ENCODE results near the gene ABTB2. TPM values are rescaled to one million over a fixed set of nuclear protein-coding genes. Genes with fewer than 3 reads are reported as not detected.
A peak's percentile ranks its signal among the peaks of the same experiment; 100 is the strongest.

The ABTB2 gene
- total and polyA plus RNA-seq, 2 donors (not counting 1 experiment from before 2014, with no cell fraction given), result 1.0 to 5.8 TPM

DNA sequence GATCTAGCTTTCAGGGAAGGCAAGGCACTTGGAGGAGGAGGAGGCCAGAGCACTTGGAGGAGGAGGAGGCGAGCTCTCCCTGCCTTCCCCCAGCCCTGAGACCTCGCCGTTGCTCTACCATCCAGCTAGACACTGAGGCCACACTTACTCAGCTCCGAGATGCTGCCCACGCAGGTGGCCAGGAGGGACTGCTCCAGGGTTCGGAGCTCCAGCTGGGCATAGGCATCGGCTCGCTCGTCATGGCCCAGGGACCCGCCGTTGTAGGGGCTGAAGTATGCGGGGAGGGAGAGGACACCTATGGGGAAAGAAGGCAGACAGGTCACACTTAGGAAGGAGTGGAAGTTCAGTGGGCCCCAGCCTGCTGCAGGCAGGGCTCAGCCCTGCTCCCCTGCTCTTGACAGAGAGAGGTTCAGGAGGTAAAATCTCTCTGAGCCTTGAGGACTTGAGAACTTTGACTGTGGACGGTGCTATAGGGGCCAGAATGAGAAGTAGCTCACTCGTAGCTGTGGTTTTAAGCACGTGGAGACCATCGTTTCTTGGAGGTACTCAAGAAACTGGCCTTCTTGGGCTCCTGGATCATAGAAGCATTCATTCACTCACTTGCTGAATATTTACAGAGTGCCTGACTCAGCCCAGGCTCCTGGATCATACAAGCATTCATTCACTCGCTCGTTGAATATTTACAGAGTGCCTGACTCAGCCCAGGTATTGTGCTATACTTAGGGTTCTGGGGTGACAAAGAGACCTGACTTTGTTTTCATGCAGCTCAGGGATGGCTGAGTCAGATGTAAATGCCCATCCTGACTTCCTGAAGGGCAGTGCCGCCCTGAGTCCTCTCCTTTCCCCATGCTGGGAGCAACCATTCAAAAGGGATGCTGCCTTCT, 153.2 kb downstream of the ABTB2 start:
- Histone ChIP-seq H3K79me2 (ENCODE audit: control insufficient read depth, insufficient read depth, low read length) (no peaks in the 10 kb centered on the region), H3K4me3 (replicated peaks in 1 of 4; ENCODE audit: control extremely low read depth in 1 of 4, insufficient read depth in 1 of 4, low read depth in 3 of 4, low read length in 4 of 4) (no peak overlapping the region), H3K27me3 (ENCODE audit: control insufficient read depth, insufficient read depth, low read length) (no peaks in the 10 kb centered on the region), H3K9ac (ENCODE audit: insufficient read depth, low read length) (no peak overlapping the region), H3K4me1 (ENCODE audit: control insufficient read depth, extremely low read depth, insufficient read depth, low read length) (peaks cover 2% of the 10 kb centered on the region), H4K20me1 (ENCODE audit: control insufficient read depth, extremely low read depth, insufficient read depth, low read length) (no peaks in the 10 kb centered on the region), H3K36me3 (ENCODE audit: control insufficient read depth, insufficient read depth, low read length) (no peaks in the 10 kb centered on the region), H3K27ac (ENCODE audit: insufficient read depth, low read length) (no peak overlapping the region), H3K4me2 (ENCODE audit: extremely low read depth, insufficient read depth, low read length) (no peak overlapping the region), H3K9me3 (ENCODE audit: control insufficient read depth, insufficient read depth, low read depth, low read length) (no peaks in the 10 kb centered on the region), H2AFZ (ENCODE audit: low read length) (no peak overlapping the region)
- DNase-seq (ENCODE audit: low read depth in 2 of 2), result peak in 1 of 2 donors; percentile 80
- no peak for TF ChIP-seq EZH2 (IDR thresholded peaks at IDR 0.05; ENCODE audit: low read length, missing control alignments)
- TF ChIP-seq, protein P1, sequence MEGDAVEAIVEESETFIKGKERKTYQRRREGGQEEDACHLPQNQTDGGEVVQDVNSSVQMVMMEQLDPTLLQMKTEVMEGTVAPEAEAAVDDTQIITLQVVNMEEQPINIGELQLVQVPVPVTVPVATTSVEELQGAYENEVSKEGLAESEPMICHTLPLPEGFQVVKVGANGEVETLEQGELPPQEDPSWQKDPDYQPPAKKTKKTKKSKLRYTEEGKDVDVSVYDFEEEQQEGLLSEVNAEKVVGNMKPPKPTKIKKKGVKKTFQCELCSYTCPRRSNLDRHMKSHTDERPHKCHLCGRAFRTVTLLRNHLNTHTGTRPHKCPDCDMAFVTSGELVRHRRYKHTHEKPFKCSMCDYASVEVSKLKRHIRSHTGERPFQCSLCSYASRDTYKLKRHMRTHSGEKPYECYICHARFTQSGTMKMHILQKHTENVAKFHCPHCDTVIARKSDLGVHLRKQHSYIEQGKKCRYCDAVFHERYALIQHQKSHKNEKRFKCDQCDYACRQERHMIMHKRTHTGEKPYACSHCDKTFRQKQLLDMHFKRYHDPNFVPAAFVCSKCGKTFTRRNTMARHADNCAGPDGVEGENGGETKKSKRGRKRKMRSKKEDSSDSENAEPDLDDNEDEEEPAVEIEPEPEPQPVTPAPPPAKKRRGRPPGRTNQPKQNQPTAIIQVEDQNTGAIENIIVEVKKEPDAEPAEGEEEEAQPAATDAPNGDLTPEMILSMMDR (conservative IDR thresholded peaks at IDR 0.05 in 1 of 2, IDR thresholded peaks at IDR 0.05 in 1 of 2; ENCODE audit: low read depth in 1 of 2, low read length in 2 of 2), result no peak

- no peak for DNase-seq (ENCODE audit: low read depth in 2 of 2)
- Histone ChIP-seq H2AFZ (ENCODE audit: low read length) (no peak overlapping the region), H3K27me3 (ENCODE audit: control insufficient read depth, insufficient read depth, low read length) (no peaks in the 10 kb centered on the region), H3K36me3 (ENCODE audit: control insufficient read depth, insufficient read depth, low read length) (no peaks in the 10 kb centered on the region), H3K9me3 (ENCODE audit: control insufficient read depth, insufficient read depth, low read depth, low read length) (no peaks in the 10 kb centered on the region), H3K27ac (ENCODE audit: insufficient read depth, low read length) (no peak overlapping the region), H4K20me1 (ENCODE audit: control insufficient read depth, extremely low read depth, insufficient read depth, low read length) (no peaks in the 10 kb centered on the region), H3K9ac (ENCODE audit: insufficient read depth, low read length) (no peak overlapping the region), H3K79me2 (ENCODE audit: control insufficient read depth, insufficient read depth, low read length) (no peaks in the 10 kb centered on the region), H3K4me2 (ENCODE audit: extremely low read depth, insufficient read depth, low read length) (no peak overlapping the region), H3K4me3 (replicated peaks in 1 of 4; ENCODE audit: control extremely low read depth in 1 of 4, insufficient read depth in 1 of 4, low read depth in 3 of 4, low read length in 4 of 4) (no peak overlapping the region), H3K4me1 (ENCODE audit: control insufficient read depth, extremely low read depth, insufficient read depth, low read length) (peaks cover 2% of the 10 kb centered on the region)
- TF ChIP-seq EZH2 (IDR thresholded peaks at IDR 0.05; ENCODE audit: low read length, missing control alignments), result no peak
- TF ChIP-seq, protein P1 (conservative IDR thresholded peaks at IDR 0.05 in 1 of 2, IDR thresholded peaks at IDR 0.05 in 1 of 2; ENCODE audit: low read depth in 1 of 2, low read length in 2 of 2), result no peak
Observed at GRCh38 chr11:34203377-34203871, 154.4 kb downstream of the ABTB2 start.

DNA sequence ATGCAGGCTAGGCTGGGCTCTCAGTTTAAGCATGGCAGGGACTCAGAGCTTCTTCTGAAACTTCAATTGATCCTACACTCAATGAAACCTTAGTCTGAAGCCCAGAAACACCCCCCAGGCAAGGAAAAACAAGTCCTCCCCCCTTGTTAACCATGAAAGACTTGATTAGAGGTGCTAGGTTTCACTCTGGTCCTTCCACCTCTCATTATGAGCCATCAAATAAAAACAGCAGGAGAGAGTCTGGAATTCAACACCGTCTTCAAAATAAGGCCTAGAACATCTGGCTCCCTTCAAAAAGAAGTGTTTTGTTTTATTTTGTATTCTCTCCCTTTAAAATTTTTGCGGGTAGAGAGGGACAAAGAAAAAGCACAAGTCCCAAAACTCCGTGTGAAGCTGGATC, 156.7 kb downstream of the ABTB2 start:
- no peak overlapping the region for H3K9ac ChIP-seq (ENCODE audit: insufficient read depth, low read length)
- TF ChIP-seq EZH2 (IDR thresholded peaks at IDR 0.05; ENCODE audit: low read length, missing control alignments), result no peak
- TF ChIP-seq, protein P1 (conservative IDR thresholded peaks at IDR 0.05 in 1 of 2, IDR thresholded peaks at IDR 0.05 in 1 of 2; ENCODE audit: low read depth in 1 of 2, low read length in 2 of 2), result no peak
- no peaks in the 10 kb centered on the region for H3K79me2 ChIP-seq (ENCODE audit: control insufficient read depth, insufficient read depth, low read length)
- H2AFZ ChIP-seq (ENCODE audit: low read length), result no peak overlapping the region
- peaks cover 2% of the 10 kb centered on the region for H3K4me1 ChIP-seq (ENCODE audit: control insufficient read depth, extremely low read depth, insufficient read depth, low read length)
- H3K4me3 ChIP-seq (replicated peaks in 1 of 4; ENCODE audit: control extremely low read depth in 1 of 4, insufficient read depth in 1 of 4, low read depth in 3 of 4, low read length in 4 of 4), result no peak overlapping the region
- H3K4me2 ChIP-seq (ENCODE audit: extremely low read depth, insufficient read depth, low read length), result no peak overlapping the region
- no peaks in the 10 kb centered on the region for H3K36me3 ChIP-seq (ENCODE audit: control insufficient read depth, insufficient read depth, low read length)
- H3K27me3 ChIP-seq (ENCODE audit: control insufficient read depth, insufficient read depth, low read length), result no peaks in the 10 kb centered on the region
- no peak for DNase-seq (ENCODE audit: low read depth in 2 of 2)
- H3K9me3 ChIP-seq (ENCODE audit: control insufficient read depth, insufficient read depth, low read depth, low read length), result no peaks in the 10 kb centered on the region
- no peaks in the 10 kb centered on the region for H4K20me1 ChIP-seq (ENCODE audit: control insufficient read depth, extremely low read depth, insufficient read depth, low read length)
- H3K27ac ChIP-seq (ENCODE audit: insufficient read depth, low read length), result no peak overlapping the region
